HT-29 (cell line): ENCODE data around the gene BCL2L15. TPM values are rescaled to one million over a fixed set of nuclear protein-coding genes. Genes with fewer than 3 reads are reported as not detected.
A peak's percentile ranks its signal among the peaks of the same experiment; 100 is the strongest.

Experiments
- DNase-seq: peaks from one replicate; pipeline ENCODE4 v3.0.0-alpha.2; 2015; ENCODE audit warnings: low spot score
- total RNA-seq: library from RNA; depleted of rRNA; stranded (reverse); fragments of >200 nt; shearing (Covaris generic); gene quantifications from 2 replicates; pipeline ENCODE4 v1.2.3, GENCODE V29; 2014; rRNA removed

BCL2L15 gene
- 18.2 and 23.4 TPM in 2 replicates for total RNA-seq

GRCh38 chr1:113887402-113888175 is at the start of gene BCL2L15:
TSS of gene BCL2L15 (minus strand) at chr1:113887581. CDS start at chr1:113887375, 206 bp downstream.
- DNase-seq = peak; percentile 79

GRCh38 chr1:113937146-113937545 is 49.8 kb upstream of the BCL2L15 start:
- DNase-seq = no peak

DNA sequence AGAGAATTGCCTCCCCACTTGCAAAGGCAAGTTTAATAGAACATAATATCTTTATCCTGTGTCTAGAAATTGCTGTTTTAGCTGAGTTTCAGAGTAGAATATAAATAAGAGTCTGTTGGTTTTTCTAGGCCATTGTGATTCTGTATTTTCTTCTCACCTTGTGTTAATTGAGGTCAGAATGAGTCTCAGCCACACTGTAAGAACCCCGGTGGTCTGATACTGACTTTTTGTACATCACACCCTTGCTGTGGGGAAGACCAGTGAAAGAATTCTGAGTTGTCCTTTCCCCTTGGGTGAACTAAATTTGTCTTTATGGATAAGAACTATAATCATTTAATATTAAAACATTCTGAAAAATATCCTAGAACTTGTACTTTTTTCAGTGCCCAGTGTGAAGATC is 48.6 kb upstream of the BCL2L15 start:
- no peak for DNase-seq

DNA sequence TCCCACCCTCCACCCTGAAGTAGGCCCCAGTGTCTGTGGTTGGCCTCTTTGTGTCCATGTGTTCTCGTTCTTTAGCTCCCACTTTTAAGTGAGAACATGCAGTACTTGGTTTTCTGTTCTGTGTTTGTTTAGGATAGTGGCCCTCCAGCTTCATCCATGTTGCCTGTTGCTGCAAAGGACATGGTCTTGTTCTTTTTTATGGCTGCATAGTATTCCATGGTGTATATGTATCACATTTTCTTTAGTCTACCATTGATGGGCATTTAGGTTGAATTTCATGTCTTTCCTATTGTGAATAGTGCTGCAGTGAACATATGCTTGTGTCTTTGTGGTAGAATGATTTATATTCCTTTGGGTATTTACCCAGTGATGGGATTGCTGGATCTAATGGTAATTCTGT is 47.8 kb upstream of the BCL2L15 start:
- no peak for DNase-seq

GRCh38 chr1:113934511-113935055 is 47.2 kb upstream of the BCL2L15 start:
- no peak for DNase-seq

- no peak for DNase-seq
Measured at GRCh38 chr1:113934006-113934405, 46.6 kb upstream of the BCL2L15 start.

- DNase-seq = peak; percentile 52
Measured at GRCh38 chr1:113931451-113931851, 44.1 kb upstream of the BCL2L15 start.

- DNase-seq = peak; percentile 79
Measured at GRCh38 chr1:113930499-113931161, 43.2 kb upstream of the BCL2L15 start.

GRCh38 chr1:113929750-113930498 is 42.5 kb upstream of the BCL2L15 start:
- no peak for DNase-seq

- DNase-seq = peak; percentile 94
Measured at GRCh38 chr1:113928941-113929749, 41.8 kb upstream of the BCL2L15 start, which contains the start of gene HIPK1. TSS of gene HIPK1 (plus strand) at chr1:113929324.

DNA sequence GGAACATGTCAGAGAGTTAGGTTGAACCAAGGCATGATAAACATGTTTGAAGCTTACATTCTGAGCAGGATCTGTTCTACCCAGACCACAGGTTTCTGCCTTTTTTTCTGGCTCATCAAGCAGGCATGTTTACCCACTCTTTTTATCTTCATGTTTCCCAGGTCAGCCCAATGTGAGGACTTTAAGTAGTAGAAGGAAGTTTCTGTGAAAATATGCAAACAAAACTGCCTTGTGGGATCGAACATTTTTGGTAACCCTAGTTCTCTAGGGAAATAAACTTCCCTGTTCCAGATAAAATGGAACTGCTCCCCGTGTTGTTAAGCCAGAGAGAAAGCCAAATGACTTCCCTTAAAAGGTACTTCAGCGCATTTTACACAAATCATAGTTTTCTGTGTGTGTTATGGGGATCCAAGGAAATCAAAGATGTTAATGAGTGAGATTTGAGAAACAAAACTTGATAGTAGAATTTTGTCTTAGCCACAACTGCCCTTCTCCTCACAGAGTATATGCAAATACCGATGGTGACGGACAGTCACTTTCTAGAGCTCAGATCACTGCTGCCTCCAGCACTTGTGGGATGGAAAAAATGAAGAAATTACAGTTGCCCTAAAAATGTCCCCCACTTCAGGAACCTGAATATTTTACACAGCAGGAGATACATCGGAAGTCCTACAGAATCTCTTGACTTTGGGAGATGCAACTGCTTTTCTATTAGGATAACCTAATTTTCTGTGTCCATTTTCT is 41.0 kb upstream of the BCL2L15 start:
- peak; percentile 29 for DNase-seq

DNA sequence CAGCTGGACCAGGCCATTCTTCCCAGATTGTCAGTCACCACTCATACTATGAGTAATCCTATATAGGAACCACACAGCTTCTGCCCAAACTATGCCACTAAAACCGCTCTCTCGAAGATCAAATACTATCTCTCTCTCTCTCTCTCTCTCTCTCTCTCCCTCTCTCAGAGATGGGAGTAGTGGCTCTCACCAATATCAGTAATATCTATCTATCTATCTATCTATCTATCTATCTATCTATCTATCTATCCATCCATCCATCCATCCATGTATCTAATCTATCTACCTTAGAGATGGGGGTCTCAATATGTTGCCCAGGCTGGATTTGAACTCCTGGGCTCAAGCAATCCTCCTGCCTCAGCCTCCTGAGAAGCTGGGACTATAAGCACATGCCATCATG is 37.1 kb upstream of the BCL2L15 start:
- no peak for DNase-seq

DNA sequence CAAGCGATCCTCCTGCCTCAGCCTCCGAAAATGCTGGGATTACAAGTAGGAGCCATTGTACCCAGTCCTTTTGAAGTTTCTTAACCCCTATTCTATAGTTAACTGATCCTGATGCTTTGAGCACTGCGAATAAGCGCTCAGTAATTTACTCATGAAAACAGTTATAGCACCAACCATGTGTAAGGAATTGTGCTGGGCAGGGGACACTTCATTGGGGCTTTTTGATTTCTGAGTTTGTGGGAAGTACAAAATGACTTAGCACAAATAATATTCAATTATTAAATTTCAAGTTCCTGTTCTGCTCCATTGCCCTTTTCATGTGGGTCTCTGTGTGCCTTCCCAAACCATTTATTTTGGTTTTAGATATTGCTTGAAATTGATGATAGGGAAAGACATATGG is 35.6 kb upstream of the BCL2L15 start:
- DNase-seq = no peak

- DNase-seq = no peak
Measured at GRCh38 chr1:113918243-113918642, 30.9 kb upstream of the BCL2L15 start.

DNA sequence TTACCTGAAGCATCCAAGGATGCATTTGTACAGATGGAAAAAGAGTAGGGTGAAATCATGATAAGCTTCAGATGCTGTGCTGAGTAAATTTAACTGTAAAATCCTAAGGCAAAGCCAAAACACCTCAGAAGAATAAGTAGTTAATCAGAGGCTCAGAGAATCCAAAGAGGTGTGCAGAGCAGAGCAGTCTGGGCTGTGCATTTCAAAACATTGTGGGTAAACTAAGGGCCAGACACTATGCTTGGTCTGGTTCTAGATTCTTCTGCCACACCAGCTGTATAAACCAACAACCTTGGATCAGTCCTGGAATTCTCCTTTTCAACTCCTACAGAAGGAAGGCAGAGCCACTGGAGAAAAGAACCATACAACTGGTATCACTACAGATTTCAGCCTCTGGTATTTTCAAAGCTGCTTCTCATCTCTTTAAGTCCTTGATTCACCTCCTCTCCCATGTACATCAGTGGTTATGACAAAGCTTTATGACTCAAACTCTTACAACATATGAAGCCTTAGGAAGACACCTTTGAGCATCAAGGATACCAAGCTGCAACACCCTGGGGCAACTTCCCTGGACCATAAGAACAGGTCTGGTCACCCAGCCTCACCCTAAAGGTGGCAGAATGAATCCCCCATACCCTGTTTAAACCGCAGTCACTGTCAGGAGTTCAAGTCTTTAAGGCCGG is 30.2 kb upstream of the BCL2L15 start:
- no peak for DNase-seq

- DNase-seq = no peak
Measured at GRCh38 chr1:113916974-113917373, 29.6 kb upstream of the BCL2L15 start.

DNA sequence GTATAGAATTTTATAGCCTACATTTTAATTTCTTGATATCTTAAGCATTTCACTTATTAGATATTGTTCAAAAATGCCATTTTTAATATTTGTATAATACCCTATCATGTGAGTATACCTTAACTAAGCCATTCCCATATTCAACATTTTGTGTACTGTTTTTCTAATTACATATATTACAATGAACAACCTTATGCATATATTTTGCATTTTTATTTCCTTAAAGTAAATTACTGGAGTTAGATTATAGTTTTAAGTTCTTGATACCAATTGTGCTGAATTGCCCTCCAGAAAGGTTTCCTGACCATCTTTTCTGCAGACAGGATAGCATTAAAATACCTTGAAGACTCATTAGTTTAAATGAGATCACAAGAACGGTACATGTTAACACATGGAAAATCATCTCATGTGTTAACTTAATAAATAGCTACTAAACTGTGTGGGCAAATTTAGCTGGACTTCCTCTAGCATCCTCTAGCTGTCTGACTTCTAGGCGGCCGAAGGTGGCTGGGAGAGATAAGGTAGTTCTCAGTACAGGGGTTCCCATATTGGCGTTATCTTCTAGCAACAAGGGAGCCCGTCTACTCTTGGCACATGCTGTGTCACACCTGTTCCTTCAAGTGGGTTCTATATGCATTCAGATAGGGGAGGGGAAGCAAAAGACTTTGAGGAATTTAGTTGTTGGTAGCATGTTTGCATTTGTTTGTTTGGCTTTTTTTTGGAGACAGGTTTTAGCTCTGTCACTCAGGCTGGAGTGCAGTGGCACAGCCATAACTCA is 26.7 kb upstream of the BCL2L15 start:
- DNase-seq = no peak

DNA sequence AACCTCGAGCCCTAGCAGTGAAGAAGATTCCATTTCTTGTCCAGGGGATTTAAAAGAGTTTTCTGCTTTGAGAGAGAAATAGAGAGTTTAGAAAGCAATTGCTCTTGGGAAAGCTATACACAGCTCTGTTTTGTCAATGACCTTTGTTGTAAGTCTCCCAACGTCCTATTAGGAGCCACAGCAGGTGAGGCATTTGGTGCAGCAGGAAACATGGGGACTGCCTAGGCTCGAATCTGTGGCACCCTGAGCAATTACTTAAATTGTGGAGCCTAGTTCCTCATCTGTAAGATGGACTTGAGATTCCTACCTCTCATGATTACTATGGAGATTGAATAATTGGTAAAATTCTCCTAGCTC is 25.9 kb upstream of the BCL2L15 start:
- no peak for DNase-seq
